WI38 (cell line): ENCODE measurements around the gene SLBP.
A peak's percentile ranks its signal among the peaks of the same experiment; 100 is the strongest.

Source experiments
- H3K4me3 ChIP-seq: 2 replicates; pipeline ENCODE4 v1.5.1; 2011; ENCODE audit warnings: low read depth, mild to moderate bottlenecking, control low read depth, low read length
- TF ChIP-seq, protein P1 (sequence below): IDR thresholded peaks from 2 replicates; pipeline ENCODE4 v1.5.1; 2012; ENCODE audit warnings: low read depth, mild to moderate bottlenecking, control low read depth, low read length

SLBP gene

DNA sequence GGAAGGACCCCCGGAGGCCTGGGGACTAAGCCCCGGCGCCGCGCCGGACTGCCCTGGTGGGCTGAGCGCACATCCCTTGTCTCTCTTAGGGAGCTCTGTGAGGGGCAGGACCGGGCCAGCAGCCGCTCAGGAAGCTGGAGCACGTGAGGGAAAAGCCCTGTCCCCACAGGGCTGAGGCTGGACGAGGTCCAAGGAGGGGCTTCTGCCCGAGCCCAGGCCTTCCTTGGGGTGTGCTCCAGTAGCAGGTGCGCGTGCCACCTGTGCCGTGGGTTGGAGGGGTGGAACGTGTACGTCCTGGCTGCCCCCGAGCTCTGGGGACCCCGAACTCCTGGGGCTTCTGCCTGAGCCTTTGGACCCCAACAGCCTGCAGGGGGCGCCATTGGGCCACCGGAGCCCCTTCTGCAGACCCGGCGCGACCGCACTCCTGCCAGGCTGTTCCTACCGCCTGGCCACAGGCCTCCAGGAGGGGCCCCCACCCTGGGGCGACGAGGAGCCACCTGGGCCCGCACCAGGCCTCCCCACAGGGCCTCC lies 36.4 kb upstream of the SLBP start:
- TF ChIP-seq, protein P1, sequence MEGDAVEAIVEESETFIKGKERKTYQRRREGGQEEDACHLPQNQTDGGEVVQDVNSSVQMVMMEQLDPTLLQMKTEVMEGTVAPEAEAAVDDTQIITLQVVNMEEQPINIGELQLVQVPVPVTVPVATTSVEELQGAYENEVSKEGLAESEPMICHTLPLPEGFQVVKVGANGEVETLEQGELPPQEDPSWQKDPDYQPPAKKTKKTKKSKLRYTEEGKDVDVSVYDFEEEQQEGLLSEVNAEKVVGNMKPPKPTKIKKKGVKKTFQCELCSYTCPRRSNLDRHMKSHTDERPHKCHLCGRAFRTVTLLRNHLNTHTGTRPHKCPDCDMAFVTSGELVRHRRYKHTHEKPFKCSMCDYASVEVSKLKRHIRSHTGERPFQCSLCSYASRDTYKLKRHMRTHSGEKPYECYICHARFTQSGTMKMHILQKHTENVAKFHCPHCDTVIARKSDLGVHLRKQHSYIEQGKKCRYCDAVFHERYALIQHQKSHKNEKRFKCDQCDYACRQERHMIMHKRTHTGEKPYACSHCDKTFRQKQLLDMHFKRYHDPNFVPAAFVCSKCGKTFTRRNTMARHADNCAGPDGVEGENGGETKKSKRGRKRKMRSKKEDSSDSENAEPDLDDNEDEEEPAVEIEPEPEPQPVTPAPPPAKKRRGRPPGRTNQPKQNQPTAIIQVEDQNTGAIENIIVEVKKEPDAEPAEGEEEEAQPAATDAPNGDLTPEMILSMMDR, result peak; percentile 63

DNA sequence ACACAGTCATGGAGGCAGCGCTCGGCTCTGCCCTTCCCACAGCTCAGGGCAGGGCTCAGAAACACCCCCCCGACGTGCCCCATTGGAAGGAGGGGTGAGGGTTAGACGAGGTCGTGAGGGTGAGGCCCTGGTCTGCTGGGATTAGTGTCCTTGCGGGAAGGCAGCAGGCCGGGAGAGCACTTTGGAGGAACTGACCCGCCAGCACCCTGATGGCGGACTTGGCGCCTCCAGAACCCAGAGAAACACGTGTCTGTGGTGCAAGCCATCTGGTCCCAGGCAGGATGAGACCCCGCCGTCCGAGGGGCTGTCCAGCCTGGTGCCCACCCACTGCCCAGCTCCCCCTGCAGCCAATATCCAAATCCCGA lies 35.5 kb upstream of the SLBP start:
- TF ChIP-seq, protein P1, result no peak
- no peak overlapping the region for H3K4me3 ChIP-seq

More for the DNA sequence above, 36.4 kb upstream of the SLBP start:
- no peak overlapping the region for H3K4me3 ChIP-seq

DNA sequence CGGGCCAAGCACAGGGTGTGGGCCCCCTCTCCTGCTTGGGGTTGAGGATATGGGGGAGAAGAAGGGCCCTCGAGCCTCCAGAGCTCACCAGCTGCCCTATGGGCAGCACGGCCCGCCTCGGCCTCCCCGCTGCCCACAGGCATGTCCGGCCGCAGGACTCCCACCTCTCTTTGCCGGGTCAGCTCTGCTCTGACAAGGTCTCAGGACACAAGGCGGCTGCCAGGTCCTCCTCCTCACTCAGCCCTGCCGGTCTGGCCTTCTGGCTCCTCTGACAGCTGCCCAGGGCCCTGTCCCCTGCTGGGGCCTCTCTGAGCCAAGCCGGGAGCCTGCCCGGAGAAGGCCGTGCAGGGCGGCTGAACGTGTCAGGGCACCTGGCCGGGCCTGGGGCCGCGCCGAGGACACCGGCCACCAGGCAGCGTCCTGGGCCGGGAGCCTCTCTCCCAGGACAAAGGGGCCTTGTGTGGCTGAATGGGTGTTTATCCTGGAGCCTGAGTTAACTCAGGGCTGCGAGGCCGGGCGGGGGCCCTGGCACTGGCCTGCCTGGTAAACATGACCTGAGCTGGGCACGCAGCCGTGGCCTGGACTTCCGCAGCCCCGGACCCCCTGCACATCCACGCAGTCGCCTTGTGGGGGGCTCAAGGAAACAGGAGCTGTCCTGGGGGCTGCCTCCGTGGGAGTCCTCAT lies 34.9 kb upstream of the SLBP start:
- no peak overlapping the region for H3K4me3 ChIP-seq
- TF ChIP-seq, protein P1, result no peak

DNA sequence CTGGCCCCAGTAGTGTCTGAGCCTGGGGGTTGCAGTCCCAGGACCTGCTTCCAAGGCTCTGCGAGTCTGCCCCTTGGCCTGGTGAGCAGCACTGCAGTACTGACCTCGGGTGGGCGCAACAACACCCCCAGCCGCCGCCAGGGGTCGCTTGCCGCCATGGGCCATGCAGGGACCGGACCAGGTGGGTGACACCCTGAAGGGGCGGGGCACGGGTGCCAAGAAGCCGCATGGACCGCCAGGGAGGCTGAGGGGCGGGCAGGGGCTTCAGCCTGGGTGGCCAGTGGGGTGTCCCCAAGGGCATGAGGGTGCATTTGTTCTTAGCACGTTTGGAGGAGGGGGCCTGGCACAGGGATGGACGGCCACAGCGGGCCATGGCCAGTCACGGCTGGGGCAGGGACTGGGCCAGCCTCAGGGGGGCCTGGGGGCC lies 34.2 kb upstream of the SLBP start:
- H3K4me3 ChIP-seq, result no peak overlapping the region
- TF ChIP-seq, protein P1, result peak; percentile 91

DNA sequence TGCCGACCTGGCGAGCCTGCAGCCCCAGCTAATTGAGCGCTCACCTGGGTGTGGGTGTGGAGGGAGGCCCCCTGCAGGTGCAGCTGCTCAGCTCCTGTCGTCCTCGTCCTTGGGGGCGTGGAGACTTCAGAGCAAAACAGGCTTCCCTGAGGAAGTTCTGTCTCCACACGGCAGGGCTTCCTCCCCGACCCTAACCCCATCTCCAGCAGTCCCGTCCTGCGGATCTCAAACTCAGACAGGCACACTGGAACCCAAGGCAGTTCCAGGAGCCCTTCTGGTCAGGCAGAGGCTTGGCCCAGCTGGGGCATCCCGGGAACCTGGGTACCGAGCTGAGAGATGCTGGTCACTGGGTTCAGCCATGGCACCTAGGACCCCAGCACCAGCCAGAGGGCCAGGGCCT lies 33.6 kb upstream of the SLBP start:
- H3K4me3 ChIP-seq, result no peak overlapping the region
- TF ChIP-seq, protein P1, result no peak

DNA sequence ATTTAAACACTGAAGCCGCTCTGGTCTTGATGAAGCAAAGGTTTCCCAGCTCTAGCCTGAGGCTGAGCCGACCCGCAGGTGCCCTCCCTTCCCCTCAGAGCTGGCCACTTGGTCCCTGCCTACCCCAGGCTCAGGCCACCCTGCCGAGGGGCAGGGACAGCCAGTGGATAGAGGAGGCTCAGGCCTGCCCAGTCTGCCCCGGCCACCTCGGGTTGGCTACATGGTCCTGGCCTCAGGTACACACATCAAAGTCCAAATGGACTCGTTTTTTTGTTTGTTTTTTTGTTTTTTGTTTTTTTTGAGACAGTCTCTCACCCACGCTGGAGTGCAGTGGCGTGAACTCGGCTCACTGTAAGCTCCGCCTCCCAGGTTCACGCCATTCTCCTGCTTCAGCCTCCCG lies 33.0 kb upstream of the SLBP start:
- no peak overlapping the region for H3K4me3 ChIP-seq
- TF ChIP-seq, protein P1, result no peak

DNA sequence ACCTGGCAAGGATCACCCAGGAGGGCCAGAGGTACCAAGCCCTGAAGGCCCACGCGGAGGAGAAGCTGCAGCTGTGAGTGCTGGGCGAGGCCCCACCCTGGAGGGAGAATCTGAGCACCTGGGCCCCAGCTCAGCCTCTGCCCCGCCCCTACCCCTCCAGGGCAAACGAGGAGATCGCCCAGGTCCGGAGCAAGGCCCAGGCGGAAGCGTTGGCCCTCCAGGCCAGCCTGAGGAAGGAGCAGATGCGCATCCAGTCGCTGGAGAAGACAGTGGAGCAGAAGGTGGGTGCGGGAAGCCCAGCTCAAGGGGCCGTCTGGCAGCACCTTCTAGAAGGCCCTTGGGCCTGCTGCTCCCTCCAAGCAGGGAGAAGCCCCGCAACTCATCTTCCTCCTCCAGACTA lies 32.4 kb upstream of the SLBP start:
- TF ChIP-seq, protein P1, result no peak
- no peak overlapping the region for H3K4me3 ChIP-seq
